Activated CD8-positive, alpha-beta memory T cell treated with anti-CD3 and anti-CD28 coated beads, Interleukin-2, amount 50 U/mL, for 1 hour (primary cell): ENCODE data around the gene KIF26A.

Source experiments
- DNase-seq: peaks from one replicate; pipeline ENCODE4 v3.0.0-alpha.2; 2020; ENCODE audit errors: extremely low read depth

The KIF26A gene

GRCh38 chr14:104156142-104156541 is 17.8 kb downstream of the KIF26A start:
- DNase-seq: no peak

DNA sequence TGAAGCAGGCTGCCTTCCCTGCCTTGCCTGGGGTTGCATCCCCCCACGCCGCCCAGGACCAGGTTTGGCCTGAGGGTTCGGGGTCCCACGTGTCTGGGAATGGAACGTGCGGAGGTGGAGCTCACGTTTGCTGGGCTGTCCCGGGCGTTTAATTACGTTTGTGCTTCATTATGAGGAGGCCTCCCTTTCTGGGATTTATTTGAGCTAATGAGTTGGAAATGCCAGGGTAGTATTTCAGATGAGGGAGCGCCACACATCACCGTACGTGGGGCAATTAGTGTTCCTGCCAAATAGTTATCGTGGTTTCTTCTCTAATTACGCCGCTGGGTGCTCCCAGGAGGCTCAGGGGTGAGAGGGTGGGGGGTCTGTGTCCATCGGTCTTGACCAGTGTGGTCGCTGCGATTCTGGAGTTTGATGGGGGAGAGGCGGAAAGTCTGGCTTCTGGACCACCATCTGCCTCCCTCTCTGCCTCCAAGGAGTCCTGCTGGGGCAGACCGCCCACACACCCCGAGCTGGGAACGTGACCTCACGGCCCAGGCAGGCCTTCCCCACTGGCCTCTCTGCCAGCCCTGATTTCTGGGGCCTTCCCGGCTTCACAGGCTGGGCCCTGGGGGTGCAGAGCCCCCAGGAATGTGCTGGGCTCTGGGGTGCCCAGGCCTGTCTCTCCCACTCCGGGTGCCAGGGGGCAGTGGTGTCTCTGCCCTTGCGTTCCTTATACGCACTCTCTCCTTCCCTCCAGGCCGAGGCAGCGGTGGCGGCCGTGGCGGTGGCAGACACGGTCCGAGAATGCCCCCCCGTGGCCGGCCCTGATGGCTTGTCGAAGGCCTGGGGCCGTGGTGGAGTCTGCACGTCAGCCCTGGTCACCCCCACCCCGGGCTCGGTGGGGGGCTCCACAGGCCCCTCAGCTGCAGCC is 18.9 kb downstream of the KIF26A start:
- no peak for DNase-seq

- no peak for DNase-seq
Observed at GRCh38 chr14:104158827-104159798, 20.7 kb downstream of the KIF26A start.

DNA sequence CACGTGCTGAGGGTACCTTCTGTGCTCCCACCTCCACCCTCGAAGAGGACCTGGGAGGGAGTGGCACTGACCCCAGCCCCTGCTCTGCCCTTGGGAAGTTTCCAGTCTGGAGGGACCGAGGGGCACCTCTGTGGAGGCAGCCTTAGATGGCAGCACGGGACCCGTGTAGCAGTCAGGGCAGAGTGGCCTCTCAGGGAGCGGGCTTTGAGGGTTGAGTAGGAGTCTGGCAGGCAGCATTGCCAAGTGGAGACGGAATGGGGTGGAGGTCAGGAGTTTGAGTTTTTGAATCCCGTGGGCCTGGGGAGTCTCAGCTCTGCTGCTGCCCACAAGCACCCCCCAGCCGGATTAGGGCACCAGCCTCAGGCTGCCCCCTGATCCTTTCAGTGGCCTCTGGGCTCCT is 21.6 kb downstream of the KIF26A start:
- DNase-seq: no peak

DNA sequence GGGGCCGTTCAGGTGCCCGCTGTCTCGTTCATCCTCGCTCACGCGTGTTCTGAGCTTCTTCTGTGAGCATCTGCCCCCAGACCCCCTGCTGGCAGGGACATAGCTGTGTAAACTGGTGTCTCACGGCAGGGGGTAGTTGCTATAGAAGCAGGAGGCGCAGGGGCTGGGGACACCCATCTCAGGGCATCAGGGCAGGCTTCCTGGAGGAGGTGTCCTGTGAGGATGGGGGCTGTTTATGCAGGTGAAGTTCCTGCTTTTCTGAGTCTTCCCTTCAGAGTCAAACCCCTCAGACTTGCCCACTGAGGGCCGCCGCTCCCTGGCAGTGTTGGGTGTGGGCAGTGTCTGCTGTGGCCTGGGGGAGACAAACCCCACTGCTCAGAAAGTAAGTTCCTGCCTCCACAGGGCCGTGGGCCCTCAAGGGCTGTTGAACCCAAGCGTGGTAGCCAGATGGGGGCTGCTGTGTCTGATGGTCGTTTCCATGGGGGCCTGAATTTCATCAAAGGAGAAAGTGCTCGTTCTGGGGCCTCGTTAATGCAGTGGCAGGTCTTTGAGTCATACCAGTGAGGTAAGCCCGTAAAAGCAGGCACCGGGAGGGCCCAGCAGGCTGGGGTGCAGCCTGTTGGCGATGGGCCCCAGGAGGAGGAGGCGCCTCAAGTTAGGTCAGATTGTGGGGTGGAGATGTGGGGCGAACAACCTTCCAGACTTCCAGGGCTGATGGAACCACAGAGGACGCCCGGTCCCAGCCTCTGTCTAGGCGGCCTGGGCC is 23.4 kb downstream of the KIF26A start:
- DNase-seq: no peak

- no peak for DNase-seq
Observed at GRCh38 chr14:104162495-104162894, 24.1 kb downstream of the KIF26A start.

GRCh38 chr14:104163541-104163940 is 25.2 kb downstream of the KIF26A start:
- DNase-seq: no peak

GRCh38 chr14:104164041-104164440 is 25.7 kb downstream of the KIF26A start:
- no peak for DNase-seq

GRCh38 chr14:104164512-104164911 is 26.1 kb downstream of the KIF26A start:
- no peak for DNase-seq

- DNase-seq: no peak
Observed at GRCh38 chr14:104166698-104167097, 28.3 kb downstream of the KIF26A start.

DNA sequence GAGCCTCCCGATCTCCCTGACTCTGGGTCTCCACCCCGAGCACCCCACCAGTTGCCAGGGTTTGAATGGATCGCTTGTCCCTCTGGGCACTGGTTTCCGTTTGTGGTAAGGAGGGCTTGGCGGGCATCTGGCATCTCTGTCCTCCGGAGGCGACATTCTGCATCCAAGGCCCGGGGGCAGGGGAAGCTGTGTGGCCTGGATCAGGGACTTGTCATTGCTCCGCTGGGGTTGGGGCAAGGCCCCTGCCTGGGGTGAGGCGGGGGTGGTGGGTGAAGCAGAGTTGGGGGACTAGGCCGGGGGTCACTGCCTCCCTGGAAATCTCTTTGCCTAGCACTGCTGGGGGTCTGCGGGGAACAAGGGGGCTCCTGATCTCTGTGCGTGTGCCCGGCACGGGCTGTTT is 30.2 kb downstream of the KIF26A start:
- no peak for DNase-seq

DNA sequence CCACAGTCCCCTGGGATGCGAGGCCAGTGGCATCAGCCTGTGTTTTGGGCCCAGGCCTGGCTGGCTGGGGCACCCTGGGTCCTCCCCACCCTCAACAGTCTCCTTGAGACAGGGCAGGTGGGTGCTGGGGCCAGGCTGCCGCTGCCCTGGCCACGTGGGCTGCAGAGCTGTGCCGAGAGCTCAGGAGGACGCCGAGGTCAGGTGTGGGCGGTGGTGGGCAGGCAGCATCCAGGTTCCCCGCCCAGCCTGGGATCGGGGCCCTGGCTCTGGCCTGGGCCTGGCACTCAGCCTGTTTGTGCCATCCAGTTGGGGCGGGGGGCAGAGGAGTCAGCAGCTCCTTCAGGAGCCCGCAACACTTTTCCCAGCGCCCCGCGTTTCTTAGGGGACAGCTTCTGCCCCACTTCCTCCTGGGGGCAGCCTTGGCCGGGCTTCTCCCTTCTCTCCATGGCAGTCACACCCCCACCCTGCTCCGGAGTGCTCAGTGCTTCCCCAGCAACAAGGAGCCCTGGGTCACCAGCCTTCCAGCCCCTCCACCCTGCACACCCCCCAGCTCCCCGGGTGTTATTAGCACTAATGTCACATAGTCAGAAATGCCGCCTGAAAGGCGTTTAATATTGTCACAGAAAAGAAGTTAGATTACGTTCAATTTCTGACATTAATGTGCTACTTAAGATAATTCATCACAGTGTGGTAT is 30.8 kb downstream of the KIF26A start:
- no peak for DNase-seq

DNA sequence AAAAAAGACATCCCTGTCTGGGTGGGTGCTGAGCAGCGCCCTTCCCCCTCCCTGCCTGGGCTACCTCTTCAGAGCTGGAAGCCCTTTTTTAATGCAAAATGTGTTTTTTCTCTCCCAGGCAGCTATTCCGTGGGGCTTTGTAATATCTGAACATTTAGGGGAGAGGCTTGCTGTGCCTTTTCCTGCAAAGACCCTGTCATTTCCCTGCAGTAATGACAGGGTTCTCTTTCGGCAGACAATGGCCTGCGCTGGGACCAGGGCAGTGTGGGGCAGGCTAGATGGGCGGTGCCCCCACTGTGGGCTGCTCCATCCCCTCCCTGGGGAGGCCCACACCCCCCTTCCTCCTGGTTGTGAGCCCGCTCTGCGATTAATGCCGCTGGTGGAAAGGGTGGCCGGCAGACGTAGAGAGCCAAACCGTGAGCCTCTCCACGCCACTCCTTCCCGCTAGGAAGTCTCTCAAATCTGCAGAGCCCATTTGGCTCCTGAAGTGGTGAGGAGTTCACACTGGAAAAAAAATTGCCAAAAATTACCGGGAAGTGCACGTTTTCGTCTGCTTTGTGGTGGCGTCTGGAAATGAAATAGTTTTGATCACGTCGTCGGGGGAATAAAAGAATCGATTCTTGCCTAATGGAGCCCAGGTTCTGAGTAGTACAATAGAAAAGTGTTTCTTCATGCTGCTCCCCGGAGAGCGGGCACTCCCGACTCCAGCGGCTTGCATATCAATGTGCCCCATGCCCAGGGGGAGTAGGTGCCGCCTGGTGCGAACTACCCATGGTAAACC is 31.5 kb downstream of the KIF26A start:
- DNase-seq: no peak

DNA sequence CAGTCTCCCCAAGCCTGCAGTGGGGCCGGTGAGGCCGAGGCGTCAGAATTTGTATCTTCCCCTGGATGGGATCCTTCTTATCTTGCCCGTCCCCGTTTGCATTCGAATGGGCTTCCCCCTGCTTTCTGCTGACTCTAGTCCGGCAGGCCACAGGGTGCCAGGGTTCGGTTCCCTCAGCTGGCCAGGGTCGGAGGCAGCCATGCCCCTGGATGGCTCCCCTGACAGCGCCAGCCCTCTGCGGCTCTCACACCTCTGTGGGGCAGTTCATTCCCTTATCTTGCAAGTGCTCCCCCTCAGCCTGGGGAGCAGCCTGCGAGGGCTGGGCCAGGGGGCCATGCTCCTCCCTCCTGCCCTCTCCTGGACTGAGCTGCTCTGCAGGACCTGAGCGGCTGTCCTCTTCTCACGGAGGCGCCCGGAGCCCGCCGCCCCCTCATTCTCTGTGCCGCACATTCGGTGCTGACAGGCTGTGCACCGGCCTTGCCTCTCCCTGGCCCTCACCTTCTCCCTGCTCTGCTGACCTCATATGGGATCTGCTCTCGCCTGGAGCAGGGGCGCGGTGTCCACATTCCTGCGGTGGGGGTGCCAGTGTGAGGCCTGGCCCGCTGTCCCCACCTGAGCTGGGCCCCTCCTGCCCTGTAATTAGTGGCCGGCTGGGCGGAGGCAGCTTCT is 32.8 kb downstream of the KIF26A start:
- no peak for DNase-seq

DNA sequence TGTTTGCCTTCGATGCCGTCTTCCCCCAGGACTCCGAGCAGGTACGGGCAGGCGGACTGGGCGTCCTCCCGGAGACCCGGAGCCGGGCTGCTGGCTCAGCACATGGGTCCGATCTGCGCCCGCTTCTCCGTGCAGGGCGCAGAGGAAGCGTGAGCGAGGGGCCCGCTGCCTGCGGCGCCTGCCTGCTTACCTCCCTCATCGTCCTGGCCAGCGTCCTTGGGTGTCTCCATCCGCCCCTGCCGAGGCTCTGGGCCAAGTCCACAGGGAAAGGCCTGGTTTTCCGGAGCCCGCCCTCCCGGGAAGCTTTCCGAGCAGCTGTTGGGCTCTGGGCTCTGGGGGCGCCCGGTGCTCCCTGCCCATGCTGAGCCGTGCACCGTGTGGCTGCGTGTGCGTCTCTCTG is 33.5 kb downstream of the KIF26A start:
- no peak for DNase-seq

DNA sequence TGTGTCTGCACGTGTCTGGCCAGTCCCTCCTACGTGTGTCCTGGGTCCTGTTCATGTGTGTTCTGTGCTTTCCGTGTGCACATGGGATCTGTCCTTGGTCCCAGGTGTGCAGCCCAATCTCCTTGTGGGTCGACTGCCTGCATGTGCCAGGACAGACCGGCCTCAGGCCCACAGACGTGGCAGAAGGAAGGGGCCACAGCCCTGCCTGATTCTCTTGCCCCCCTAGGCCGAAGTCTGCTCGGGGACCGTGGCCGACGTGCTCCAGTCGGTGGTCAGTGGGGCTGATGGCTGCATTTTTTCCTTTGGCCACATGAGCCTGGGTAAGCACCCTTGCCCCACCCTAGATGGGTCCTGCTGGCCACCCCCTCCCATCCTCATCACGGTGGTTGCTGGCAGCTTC is 34.0 kb downstream of the KIF26A start:
- DNase-seq: no peak

- no peak for DNase-seq
Observed at GRCh38 chr14:104172880-104173279, 34.5 kb downstream of the KIF26A start.

- DNase-seq: no peak
Observed at GRCh38 chr14:104174051-104174450, 35.7 kb downstream of the KIF26A start.

DNA sequence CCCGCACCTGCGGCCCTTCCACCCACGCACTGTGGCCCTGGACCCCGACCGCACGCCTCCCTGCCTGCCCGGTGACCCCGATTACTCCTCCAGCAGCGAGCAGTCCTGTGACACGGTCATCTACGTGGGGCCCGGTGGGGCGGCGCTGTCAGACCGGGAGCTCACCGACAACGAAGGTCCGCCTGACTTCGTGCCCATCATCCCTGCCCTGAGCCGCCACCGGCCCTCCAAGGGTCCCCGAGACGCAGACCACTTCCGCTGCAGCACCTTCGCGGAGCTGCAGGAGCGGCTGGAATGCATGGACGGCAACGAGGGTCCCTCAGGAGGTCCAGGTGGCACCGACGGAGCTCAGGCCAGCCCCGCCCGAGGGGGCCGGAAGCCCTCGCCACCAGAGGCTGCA is 36.7 kb downstream of the KIF26A start:
- DNase-seq: no peak

- no peak for DNase-seq
Observed at GRCh38 chr14:104175811-104176210, 37.4 kb downstream of the KIF26A start.
